GM19240 (cell line): ENCODE measurements around the gene MAP3K20.
A peak's percentile ranks its signal among the peaks of the same experiment; 100 is the strongest.
"Not testable (repeated sequence)": the region's sequence is repeated elsewhere in the genome, so short reads cannot be mapped to it uniquely, and the experiment has no call there.

Source experiments
- DNase-seq: peaks from one replicate; pipeline ENCODE4 v3.0.0; 2011; ENCODE audit warnings: low spot score; ENCODE audit not compliant: insufficient read length

MAP3K20 gene

DNA sequence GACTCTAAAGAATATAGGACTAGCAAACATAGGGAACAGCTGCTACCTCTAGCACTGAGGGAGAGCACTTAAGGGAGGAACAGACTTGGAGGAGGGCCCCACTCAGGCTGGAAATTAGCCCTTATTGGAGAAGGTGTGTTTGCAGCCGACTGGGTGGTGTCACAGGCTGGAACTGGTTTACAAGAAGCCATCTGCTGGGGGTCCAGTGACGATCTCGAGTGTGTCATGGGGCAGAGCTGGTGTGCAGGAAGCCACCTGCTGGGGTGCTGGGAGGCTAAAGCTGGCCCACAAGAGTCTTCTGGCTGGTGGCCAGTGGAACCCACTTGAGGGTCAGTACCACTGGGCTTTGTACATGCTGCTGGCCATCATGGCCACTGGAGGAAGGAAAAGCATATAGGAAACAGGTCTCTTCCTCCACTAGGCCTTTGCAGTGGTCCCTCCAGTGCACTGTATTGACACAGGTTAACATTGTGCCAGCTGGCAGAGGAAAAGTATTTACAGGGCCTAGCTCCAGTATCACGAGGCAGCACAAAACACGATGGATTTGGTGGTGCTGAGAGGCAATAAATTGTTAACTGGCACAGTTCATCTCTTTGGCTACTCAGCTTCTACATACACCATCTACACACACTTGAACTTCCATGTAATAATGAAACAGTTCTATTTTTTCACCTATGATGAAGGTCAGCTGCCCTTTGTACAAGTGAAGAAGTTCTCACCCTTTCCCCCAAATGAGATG is 43.6 kb downstream of the MAP3K20 start:
- DNase-seq: no peak

DNA sequence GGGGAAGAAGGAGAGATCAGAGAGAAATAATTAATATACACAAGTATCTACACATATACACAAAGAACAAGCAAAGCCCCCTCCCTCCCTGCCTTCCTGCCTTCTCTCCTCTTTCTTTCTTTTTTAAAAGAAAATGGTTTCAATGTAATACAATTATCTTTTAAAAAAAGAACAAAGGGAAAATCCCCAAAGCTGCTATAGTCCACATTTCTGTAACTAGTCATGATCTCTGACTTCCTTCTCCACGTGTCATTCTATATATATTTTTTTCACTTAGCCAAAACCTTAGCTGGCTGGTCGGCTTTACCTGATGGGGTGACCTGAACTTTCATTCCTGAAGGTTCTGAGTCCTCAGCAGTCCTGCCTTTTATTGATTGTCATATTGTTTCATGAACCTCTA is 44.3 kb downstream of the MAP3K20 start:
- no peak for DNase-seq

DNA sequence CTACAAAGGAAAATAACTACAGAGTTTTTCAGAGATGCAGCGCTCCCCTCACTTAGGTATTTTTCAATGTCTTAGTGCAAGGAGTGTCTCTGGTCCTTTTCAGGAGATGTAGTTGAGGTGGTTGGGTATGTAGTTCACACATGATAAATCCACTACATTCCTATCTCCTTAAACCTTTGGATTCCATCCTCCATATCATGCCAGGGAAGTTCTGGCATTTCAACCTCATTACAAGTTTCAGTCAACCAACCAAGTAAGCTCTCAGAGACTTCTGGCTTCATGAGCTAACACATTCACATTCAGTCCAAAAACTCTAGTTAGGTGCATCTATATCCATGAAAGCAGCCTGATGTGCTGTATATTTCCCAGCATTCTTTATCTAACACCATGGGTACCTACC is 47.3 kb downstream of the MAP3K20 start:
- DNase-seq: no peak

- DNase-seq: no peak
Measured at GRCh38 chr2:173124441-173124840, 48.8 kb downstream of the MAP3K20 start.

GRCh38 chr2:173126819-173127218 is 51.2 kb downstream of the MAP3K20 start:
- DNase-seq: no peak

- DNase-seq: not testable (repeated sequence)
Measured at GRCh38 chr2:173128132-173128531, 52.5 kb downstream of the MAP3K20 start.

- no peak for DNase-seq
Measured at GRCh38 chr2:173130496-173131465, 55.1 kb downstream of the MAP3K20 start.

- no peak for DNase-seq
Measured at GRCh38 chr2:173132531-173132930, 56.9 kb downstream of the MAP3K20 start.

DNA sequence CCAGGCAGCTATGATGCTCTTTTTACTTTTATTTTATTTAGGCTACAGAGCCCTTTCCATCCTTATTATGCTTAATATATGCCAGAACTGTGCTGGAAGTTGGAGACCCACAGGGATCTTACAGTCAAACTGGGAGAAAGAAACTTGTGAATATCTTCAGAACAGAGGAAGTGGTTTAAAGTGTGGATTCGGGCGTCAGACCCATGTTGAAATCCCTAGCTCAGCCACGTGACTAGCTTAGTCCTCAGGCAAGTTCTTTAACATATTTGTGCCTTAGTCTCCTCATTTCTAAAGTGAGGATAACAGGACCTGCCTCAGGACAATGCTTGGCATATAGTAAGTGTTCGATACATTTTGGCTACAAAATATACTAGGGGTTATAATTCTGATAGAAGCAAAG is 59.1 kb downstream of the MAP3K20 start:
- no peak for DNase-seq

- DNase-seq: no peak
Measured at GRCh38 chr2:173136067-173136466, 60.4 kb downstream of the MAP3K20 start.

DNA sequence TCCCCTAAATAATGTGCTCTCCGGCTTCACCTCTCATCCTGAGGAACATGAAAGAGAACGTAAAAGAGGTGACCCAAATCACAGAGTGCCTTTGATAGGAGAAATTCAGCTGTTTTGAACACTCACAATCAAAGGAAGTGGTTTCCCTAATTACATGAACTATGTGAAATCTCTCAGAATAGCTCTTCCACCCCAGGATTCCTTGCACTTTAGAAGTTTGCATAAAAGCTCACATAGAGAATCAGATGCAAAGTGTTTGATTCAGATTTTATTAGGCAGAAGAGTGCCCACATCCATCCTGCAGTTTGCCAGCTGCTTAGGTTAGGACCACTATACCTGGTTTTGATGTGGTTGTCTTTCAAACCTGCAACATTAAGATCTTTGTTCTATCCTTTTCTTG is 61.0 kb downstream of the MAP3K20 start:
- DNase-seq: no peak

- DNase-seq: no peak
Measured at GRCh38 chr2:173137610-173138009, 62.0 kb downstream of the MAP3K20 start.

GRCh38 chr2:173138962-173139361 is 63.3 kb downstream of the MAP3K20 start:
- DNase-seq: no peak

- DNase-seq: no peak
Measured at GRCh38 chr2:173141666-173142065, 66.0 kb downstream of the MAP3K20 start.

GRCh38 chr2:173145454-173145853 is 69.8 kb downstream of the MAP3K20 start:
- no peak for DNase-seq

GRCh38 chr2:173146590-173146989 is 70.9 kb downstream of the MAP3K20 start:
- no peak for DNase-seq

DNA sequence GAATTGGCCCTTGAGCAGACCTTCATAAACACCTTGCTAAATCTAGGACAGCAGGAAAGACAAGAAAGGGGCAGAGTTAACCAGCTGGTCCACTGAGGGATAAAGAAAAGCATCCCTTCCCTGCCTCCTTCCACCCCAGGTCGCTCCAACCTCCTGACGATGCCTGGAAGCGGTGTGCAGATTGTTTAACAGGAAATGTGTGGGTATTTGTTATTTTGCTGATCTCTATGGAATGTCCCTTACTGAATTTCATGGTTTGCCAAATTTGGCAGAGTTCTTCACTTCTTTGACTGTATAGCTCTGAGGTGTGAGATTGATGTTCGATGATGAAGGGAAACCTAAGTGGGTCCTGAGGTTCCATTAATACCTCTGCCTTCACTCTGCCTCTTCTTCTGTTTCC is 72.9 kb downstream of the MAP3K20 start:
- DNase-seq: no peak

DNA sequence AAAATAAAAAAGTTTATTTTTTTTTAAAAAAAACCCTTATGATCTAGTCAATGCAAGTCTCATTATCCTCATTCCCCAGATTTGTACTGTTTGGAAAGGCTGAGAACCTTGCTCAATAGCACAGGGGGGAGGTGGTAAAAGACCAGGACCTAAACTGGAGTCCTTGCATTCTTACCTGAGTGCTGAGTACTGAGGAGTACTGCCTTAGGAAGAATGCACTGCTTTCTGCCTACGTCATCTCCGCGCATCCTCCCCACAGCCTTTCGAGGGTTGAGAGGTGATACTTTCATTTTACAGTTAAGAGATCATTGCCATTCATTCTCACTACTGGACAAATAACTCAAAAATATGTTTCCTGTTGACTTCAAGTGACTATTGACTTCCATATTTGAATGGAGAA is 73.8 kb downstream of the MAP3K20 start:
- peak; percentile 48 for DNase-seq

- no peak for DNase-seq
Measured at GRCh38 chr2:173150087-173150486, 74.4 kb downstream of the MAP3K20 start.

GRCh38 chr2:173150963-173151362 is 75.3 kb downstream of the MAP3K20 start:
- DNase-seq: no peak

GRCh38 chr2:173151671-173152401 is 76.2 kb downstream of the MAP3K20 start:
- no peak for DNase-seq
